ENCODE measurements around the gene RIOK3. TPM values are rescaled to one million over a fixed set of nuclear protein-coding genes. Genes with fewer than 3 reads are reported as not detected.
"Not testable (repeated sequence)": the region's sequence is repeated elsewhere in the genome, so short reads cannot be mapped to it uniquely, and the experiment has no call there.

The RIOK3 gene
- total and polyA plus RNA-seq, 2 experiments from 2014 or later = 63.6 to 83.7 TPM

DNA sequence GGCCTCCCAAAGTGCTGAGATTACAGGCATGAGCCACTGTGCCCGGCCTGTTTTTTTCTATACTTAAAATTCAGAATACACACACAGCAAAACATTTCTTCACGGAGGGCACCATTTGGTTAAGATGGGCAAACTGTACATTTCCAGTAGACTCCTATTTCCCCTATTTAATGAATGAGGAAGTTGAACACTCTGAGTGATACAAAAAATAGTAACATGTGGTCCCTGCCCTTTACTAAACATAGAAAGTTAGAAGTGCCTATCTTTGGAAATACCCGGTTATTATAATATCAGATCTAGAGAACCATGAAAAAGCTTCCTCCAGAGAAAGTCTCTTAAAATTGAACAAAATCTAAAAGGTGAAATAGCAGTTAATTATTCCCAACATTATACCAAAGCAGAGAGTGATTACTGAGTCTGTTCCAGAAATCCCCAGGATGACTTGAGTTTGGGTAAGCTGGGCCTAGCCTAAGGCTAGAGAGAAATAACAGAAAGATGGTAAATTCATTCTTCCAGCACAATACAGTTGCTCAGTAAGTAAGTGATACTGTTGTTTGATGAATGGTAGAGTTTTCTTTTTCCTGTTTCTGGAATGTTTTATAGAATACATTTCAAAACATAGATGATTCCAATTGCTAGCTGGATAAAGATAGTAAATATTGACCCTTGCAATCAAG lies 26.9 kb downstream of the RIOK3 start:
- no peak overlapping the region for H3K27ac ChIP-seq
- peaks cover 67% of the 10 kb centered on the region for H3K36me3 ChIP-seq
- H3K9me3 ChIP-seq (ENCODE audit: low read depth) = no peaks in the 10 kb centered on the region
- no peak for DNase-seq (ENCODE audit: low read depth in 1 of 2, low spot score in 1 of 2)
- TF ChIP-seq, protein P1, sequence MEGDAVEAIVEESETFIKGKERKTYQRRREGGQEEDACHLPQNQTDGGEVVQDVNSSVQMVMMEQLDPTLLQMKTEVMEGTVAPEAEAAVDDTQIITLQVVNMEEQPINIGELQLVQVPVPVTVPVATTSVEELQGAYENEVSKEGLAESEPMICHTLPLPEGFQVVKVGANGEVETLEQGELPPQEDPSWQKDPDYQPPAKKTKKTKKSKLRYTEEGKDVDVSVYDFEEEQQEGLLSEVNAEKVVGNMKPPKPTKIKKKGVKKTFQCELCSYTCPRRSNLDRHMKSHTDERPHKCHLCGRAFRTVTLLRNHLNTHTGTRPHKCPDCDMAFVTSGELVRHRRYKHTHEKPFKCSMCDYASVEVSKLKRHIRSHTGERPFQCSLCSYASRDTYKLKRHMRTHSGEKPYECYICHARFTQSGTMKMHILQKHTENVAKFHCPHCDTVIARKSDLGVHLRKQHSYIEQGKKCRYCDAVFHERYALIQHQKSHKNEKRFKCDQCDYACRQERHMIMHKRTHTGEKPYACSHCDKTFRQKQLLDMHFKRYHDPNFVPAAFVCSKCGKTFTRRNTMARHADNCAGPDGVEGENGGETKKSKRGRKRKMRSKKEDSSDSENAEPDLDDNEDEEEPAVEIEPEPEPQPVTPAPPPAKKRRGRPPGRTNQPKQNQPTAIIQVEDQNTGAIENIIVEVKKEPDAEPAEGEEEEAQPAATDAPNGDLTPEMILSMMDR (IDR thresholded peaks at IDR 0.05; ENCODE audit: low read depth, low read length) = no peak
- H3K27me3 ChIP-seq = no peaks in the 10 kb centered on the region
- no peak overlapping the region for H3K4me3 ChIP-seq
- no peaks in the 10 kb centered on the region for H3K4me1 ChIP-seq (ENCODE audit: low read depth)

DNA sequence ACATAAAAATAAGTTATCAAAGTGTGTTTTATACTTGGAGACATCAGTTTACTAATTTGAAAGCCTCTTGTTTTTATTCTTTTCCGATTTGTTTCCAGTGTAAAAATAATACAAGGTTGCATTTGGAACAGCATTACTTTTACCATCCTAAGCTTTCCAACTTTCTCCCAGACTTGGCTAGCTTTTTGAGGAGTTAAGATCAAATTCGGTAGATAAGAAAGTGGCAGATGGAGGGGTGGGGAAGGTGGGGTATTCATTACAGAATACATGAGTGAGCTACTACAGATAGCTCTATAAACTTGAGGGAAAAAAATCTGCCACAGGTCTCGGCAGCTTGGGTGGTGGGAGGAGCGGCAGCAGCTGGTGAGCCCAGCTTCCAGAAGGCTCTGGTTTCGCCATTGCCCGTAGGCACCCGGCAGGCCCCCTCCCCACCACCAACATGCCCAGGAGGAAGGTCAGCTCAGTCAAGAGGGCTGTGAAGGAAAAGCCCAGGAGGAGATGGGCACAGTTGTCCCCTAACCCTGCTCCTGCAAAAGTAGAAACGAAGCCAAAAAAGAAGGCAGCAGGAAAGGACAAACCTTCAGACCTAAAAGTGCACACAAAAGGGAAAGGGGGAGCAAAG lies 31.6 kb downstream of the RIOK3 start:
- no peaks in the 10 kb centered on the region for H3K9me3 ChIP-seq (ENCODE audit: low read depth)
- DNase-seq (ENCODE audit: low read depth in 1 of 2, low spot score in 1 of 2) = no peak
- H3K4me1 ChIP-seq (ENCODE audit: low read depth) = peaks cover 6% of the 10 kb centered on the region
- H3K4me3 ChIP-seq = no peak overlapping the region
- H3K27ac ChIP-seq = peak overlapping the region; percentile 29
- peaks cover 28% of the 10 kb centered on the region for H3K36me3 ChIP-seq
- TF ChIP-seq, protein P1 (IDR thresholded peaks at IDR 0.05; ENCODE audit: low read depth, low read length) = no peak
- no peaks in the 10 kb centered on the region for H3K27me3 ChIP-seq

DNA sequence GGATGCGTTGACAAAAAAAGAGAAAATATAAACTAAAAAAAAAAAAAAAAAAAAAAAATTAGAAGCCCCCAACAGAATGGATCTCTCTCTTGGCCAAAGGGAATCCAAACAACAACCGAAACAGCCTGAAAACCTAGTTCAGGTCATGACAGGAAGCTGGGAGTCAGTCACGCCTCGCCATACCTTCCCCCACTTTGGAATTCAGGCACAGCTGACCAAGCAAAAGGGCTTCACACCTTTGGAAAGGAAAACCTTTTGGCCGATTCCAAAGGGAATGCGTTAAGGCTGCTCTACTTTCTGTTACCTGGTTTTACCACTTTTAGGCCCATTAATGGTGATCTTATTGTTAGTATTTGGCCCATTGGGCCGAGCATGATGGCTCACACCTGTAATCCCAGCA lies 32.3 kb downstream of the RIOK3 start:
- TF ChIP-seq, protein P1 (IDR thresholded peaks at IDR 0.05; ENCODE audit: low read depth, low read length) = no peak
- DNase-seq (ENCODE audit: low read depth in 1 of 2, low spot score in 1 of 2) = no peak
- H3K27me3 ChIP-seq = no peaks in the 10 kb centered on the region
- H3K27ac ChIP-seq = no peak overlapping the region
- peaks cover 6% of the 10 kb centered on the region for H3K4me1 ChIP-seq (ENCODE audit: low read depth)
- no peaks in the 10 kb centered on the region for H3K9me3 ChIP-seq (ENCODE audit: low read depth)
- no peak overlapping the region for H3K4me3 ChIP-seq
- H3K36me3 ChIP-seq = peaks cover 21% of the 10 kb centered on the region

DNA sequence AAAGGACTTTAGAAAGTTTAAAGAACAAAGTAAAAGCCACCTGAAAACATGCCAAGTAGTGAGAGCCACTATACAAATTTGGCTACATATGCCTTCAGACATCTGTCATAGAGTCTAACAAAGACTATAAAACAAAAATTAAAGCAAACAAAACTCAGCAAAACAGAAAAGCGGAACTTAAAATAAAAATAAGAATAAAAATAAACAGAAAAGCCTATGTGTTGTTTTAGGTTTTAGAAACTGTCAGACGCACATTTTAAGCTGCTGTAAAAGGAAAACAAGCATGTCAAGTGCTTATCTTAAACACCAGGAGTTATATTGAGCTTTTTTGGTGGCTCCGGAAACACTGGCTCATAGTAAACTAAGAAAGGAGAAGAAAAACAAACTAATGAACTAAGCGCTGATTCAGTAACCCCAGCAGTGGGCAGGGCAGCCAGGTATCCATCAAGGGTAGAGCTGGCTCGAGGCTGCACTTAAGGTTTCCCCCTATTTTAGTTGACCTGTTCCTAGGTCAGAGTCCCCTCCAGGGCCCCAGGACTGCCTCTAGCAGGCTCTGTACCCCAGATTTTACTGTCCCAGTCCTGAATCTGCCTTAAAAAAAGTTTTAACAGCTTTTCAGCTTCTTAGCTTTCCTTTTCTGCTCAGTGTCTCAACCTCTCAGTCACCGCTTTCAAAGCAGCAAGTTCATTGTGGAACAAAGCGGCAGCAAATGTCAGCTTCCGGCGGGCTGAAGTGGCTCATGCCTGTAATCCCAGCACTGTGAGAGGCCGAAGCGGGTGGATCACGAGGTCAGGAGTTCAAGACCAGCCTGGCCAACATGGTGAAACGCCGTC lies 34.9 kb downstream of the RIOK3 start:
- H3K27me3 ChIP-seq = no peaks in the 10 kb centered on the region
- H3K4me3 ChIP-seq = no peak overlapping the region
- TF ChIP-seq, protein P1 (IDR thresholded peaks at IDR 0.05; ENCODE audit: low read depth, low read length) = no peak
- peak in 1 of 2 donors; percentile 22 for DNase-seq (ENCODE audit: low read depth in 1 of 2, low spot score in 1 of 2)
- H3K27ac ChIP-seq = peak overlapping the region; percentile 51
- peaks cover 3% of the 10 kb centered on the region for H3K36me3 ChIP-seq
- H3K4me1 ChIP-seq (ENCODE audit: low read depth) = peaks cover 6% of the 10 kb centered on the region
- H3K9me3 ChIP-seq (ENCODE audit: low read depth) = no peaks in the 10 kb centered on the region

DNA sequence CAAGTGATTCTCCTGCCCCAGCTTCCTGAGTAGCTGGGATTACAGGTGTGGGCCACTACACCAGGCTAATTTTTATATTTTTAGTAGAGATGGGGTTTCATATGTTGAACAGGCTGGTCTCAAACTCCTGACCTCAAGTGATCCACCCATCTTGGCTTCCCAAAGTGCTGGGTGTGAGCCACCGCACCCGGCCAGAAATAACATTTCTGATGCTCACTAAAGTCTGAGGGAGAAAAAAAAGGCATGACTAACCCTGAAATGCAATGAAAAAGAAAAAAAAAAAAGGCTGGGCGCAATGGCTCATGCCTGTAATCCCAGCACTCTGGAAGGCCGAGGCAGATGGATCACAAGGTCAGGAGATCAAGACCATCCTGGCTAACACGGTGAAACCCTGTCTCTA lies 36.5 kb downstream of the RIOK3 start:
- H3K36me3 ChIP-seq; H3K27me3 ChIP-seq; H3K27ac ChIP-seq; H3K4me1 ChIP-seq (ENCODE audit: low read depth); H3K4me3 ChIP-seq; H3K9me3 ChIP-seq (ENCODE audit: low read depth); DNase-seq (ENCODE audit: low read depth in 1 of 2, low spot score in 1 of 2): not testable (repeated sequence)

All from cardiac muscle cell (in vitro differentiated cells and primary cell).